SK-MEL-5 (cell line): Measurements from ENCODE around the gene NTRK3. TPM values are rescaled to one million over a fixed set of nuclear protein-coding genes. Genes with fewer than 3 reads are reported as not detected.

ENCODE experiments used
- DNase-seq: peaks from one replicate; pipeline ENCODE4 v3.0.0-alpha.2; 2016; ENCODE audit warnings: low read depth, low spot score
- in situ Hi-C: cut with HindIII; loops from 2 replicates; pipeline ENCODE4 v1.10.0; 2016; ENCODE audit warnings: low sequenced_read_pairs, high pct_unique_total_duplicates, low pct_unique_long_range_greater_than_20kb
- total RNA-seq: library from RNA; depleted of rRNA; stranded (reverse); fragments of >200 nt; shearing (Covaris generic); gene quantifications from 2 replicates; pipeline ENCODE4 v1.2.3, GENCODE V29; 2014

Gene NTRK3
- total RNA-seq, 1 experiment from 2014 or later, result not detected

GRCh38 chr15:88266170-88266569, 9.6 kb upstream of the NTRK3 start:
- no peak for DNase-seq
- in situ Hi-C loops, result no loop called here

- in situ Hi-C loops, result no loop called here
- no peak for DNase-seq
Observed at GRCh38 chr15:88264622-88265021, 8.1 kb upstream of the NTRK3 start.

GRCh38 chr15:88262064-88262463, 5.5 kb upstream of the NTRK3 start:
- DNase-seq, result no peak
- in situ Hi-C loops, result no loop called here

GRCh38 chr15:88258093-88258641, 1.6 kb upstream of the NTRK3 start:
- DNase-seq, result peak; percentile 74
- in situ Hi-C loops, result no loop called here

GRCh38 chr15:88257311-88258092, 963 bp upstream of the NTRK3 start:
- in situ Hi-C loops, result no loop called here
- no peak for DNase-seq

GRCh38 chr15:88255484-88256278, 858 bp downstream of the NTRK3 start:
- in situ Hi-C loops, result no loop called here
- no peak for DNase-seq

- DNase-seq, result no peak
- in situ Hi-C loops, result no loop called here
Observed at GRCh38 chr15:88255087-88255483, 1.5 kb downstream of the NTRK3 start.

- in situ Hi-C loops, result no loop called here
- DNase-seq, result no peak
Observed at GRCh38 chr15:88252441-88252840, 4.1 kb downstream of the NTRK3 start.

- DNase-seq, result no peak
- in situ Hi-C loops, result no loop called here
Observed at GRCh38 chr15:88250826-88251225, 5.7 kb downstream of the NTRK3 start.

GRCh38 chr15:88249220-88249619, 7.3 kb downstream of the NTRK3 start:
- in situ Hi-C loops, result loop anchor here (10.0 kb wide), 1 partner anchor 206 kb away; no protein-coding TSS in a partner anchor
- no peak for DNase-seq

- in situ Hi-C loops, result loop anchor here (10.0 kb wide), 1 partner anchor 207 kb away; no protein-coding TSS in a partner anchor
- DNase-seq, result no peak
Observed at GRCh38 chr15:88247914-88248313, 8.6 kb downstream of the NTRK3 start.

- DNase-seq, result peak; percentile 81
- in situ Hi-C loops, result loop anchor here (10.0 kb wide), 1 partner anchor 208 kb away; no protein-coding TSS in a partner anchor
Observed at GRCh38 chr15:88246666-88247446, 9.7 kb downstream of the NTRK3 start.

- no peak for DNase-seq
- in situ Hi-C loops, result loop anchor here (10.0 kb wide), 1 partner anchor 209 kb away; no protein-coding TSS in a partner anchor
Observed at GRCh38 chr15:88246081-88246480, 10.5 kb downstream of the NTRK3 start.

GRCh38 chr15:88243895-88244787, 12.4 kb downstream of the NTRK3 start:
- in situ Hi-C loops, result loop anchor here (10.0 kb wide), 1 partner anchor 211 kb away; no protein-coding TSS in a partner anchor
- peak; percentile 83 for DNase-seq

- in situ Hi-C loops, result loop anchor here (10.0 kb wide), 1 partner anchor 212 kb away; no protein-coding TSS in a partner anchor
- DNase-seq, result no peak
Observed at GRCh38 chr15:88242586-88243555, 13.7 kb downstream of the NTRK3 start.
